ENCODE results near the gene PRR23E.

The PRR23E gene

GRCh38 chr3:127235706-127236105 lies 42.8 kb downstream of the PRR23E start:
- DNase-seq, result no peak

GRCh38 chr3:127237835-127238234 lies 44.9 kb downstream of the PRR23E start:
- no peak for DNase-seq

- no peak for DNase-seq
These were observed 45.7 kb downstream of the PRR23E start for GRCh38 chr3:127238602-127239001.

GRCh38 chr3:127247292-127247691 lies 54.4 kb downstream of the PRR23E start:
- no peak for DNase-seq
